IMR-90 (cell line): ENCODE results near the gene HCN3. TPM values are rescaled to one million over a fixed set of nuclear protein-coding genes. Genes with fewer than 3 reads are reported as not detected.

Experiments
- ATAC-seq: fragments of 200-7000 bp; cut with Tn5 transposase; 2 replicates; pipeline ENCODE4 v1.9.1; 2020; ENCODE audit warnings: low read depth, mild to moderate bottlenecking, moderate library complexity
- BruUV-seq: library from RNA; stranded (reverse); fragments of 400-500 nt; replicated peaks from 2 replicates; lab custom pipeline; 2021; lab: Mats Ljungman, UMichigan
- CTCF ChIA-PET: fragments of 300-600 bp; formaldehyde crosslinking; extraction: SDS; loops from one replicate; lab custom pipeline; 2021; ENCODE audit warnings: antibody characterized with exemption; lab: Yijun Ruan, JAX
- POLR2A ChIA-PET: fragments of 300-600 bp; sonication (Branson Sonifier 250); formaldehyde crosslinking; loops from one replicate; lab custom pipeline; 2022; ENCODE audit warnings: antibody characterized with exemption; ENCODE audit not compliant: unreplicated experiment; lab: Charles Lee
- DNase-seq: peaks from one replicate; pipeline ENCODE4 v3.0.0; 2013
- H2AFZ ChIP-seq: replicated peaks from 2 replicates; pipeline ENCODE3; 2013; ENCODE audit warnings: low read length, mild to moderate bottlenecking; ENCODE audit not compliant: poor library complexity
- H2AK5ac ChIP-seq: 2 replicates; pipeline ENCODE4 v1.6.1; 2013; ENCODE audit warnings: low read depth, low read length, inconsistent platforms
- H2AK9ac ChIP-seq: replicated peaks from 2 replicates; pipeline ENCODE3; 2013; ENCODE audit warnings: mild to moderate bottlenecking, low read depth, low read length, moderate library complexity; ENCODE audit not compliant: poor library complexity
- H2BK120ac ChIP-seq: 2 replicates; pipeline ENCODE4 v1.6.1; 2013; ENCODE audit warnings: low read depth, low read length, inconsistent platforms
- H2BK15ac ChIP-seq: 3 replicates; pipeline ENCODE4 v1.6.1; 2013; ENCODE audit warnings: low read depth, low read length, inconsistent platforms
- H2BK20ac ChIP-seq: 2 replicates; pipeline ENCODE4 v1.6.1; 2013; ENCODE audit warnings: low read depth, mild to moderate bottlenecking, inconsistent platforms, low read length, moderate library complexity
- H2BK5ac ChIP-seq: 2 replicates; pipeline ENCODE4 v1.6.1; 2013; ENCODE audit warnings: mild to moderate bottlenecking, low read depth, low read length, inconsistent platforms; ENCODE audit not compliant: poor library complexity, severe bottlenecking
- H3K14ac ChIP-seq: replicated peaks from 2 replicates; pipeline ENCODE4 v1.6.1; 2013; ENCODE audit warnings: low read depth, low read length, inconsistent platforms
- H3K18ac ChIP-seq: 2 replicates; pipeline ENCODE4 v1.6.1; 2013; ENCODE audit warnings: low read depth, low read length, control low read depth
- H3K23ac ChIP-seq: 2 replicates; pipeline ENCODE4 v1.6.1; 2013; ENCODE audit warnings: low read depth, low read length, inconsistent platforms
- H3K27ac ChIP-seq: 2 replicates; pipeline ENCODE4 v1.5.1; 2013; ENCODE audit warnings: mild to moderate bottlenecking, control low read depth, low read length; ENCODE audit not compliant: insufficient read depth
- H3K27me3 ChIP-seq: 2 replicates; pipeline ENCODE4 v1.6.1; 2013; ENCODE audit warnings: low read length; ENCODE audit not compliant: control insufficient read depth, insufficient read depth
- H3K36me3 ChIP-seq: 2 replicates; pipeline ENCODE4 v1.6.1; 2013; ENCODE audit warnings: low read length, mixed read lengths; ENCODE audit not compliant: control insufficient read depth, insufficient read depth
- H3K4ac ChIP-seq: 2 replicates; pipeline ENCODE4 v1.6.1; 2013; ENCODE audit warnings: low read depth, low read length, inconsistent platforms
- H3K4me1 ChIP-seq: 2 replicates; pipeline ENCODE4 v1.6.1; 2013; ENCODE audit warnings: low read length, mixed read lengths; ENCODE audit not compliant: control insufficient read depth, insufficient read depth
- H3K4me2 ChIP-seq: 2 replicates; pipeline ENCODE4 v1.6.1; 2013; ENCODE audit warnings: low read depth, mild to moderate bottlenecking, control low read depth, low read length, moderate library complexity
- H3K4me3 ChIP-seq: 2 replicates; pipeline ENCODE4 v1.5.1; 2013; ENCODE audit warnings: low read depth, mild to moderate bottlenecking, control low read depth, low read length, moderate library complexity; ENCODE audit not compliant: insufficient read depth
- H3K56ac ChIP-seq: 2 replicates; pipeline ENCODE4 v1.6.1; 2013; ENCODE audit warnings: low read length, inconsistent platforms; ENCODE audit not compliant: insufficient read depth; ENCODE audit errors: extremely low read depth
- H3K79me1 ChIP-seq, 2 experiments: 2 replicates each; pipeline ENCODE4 v1.6.1; 2013; ENCODE audit warnings: low read length in 2 of 2, inconsistent platforms in 1 of 2, low read depth in 1 of 2
- H3K9ac ChIP-seq: 2 replicates; pipeline ENCODE4 v1.6.1; 2013; ENCODE audit warnings: low read depth, low read length, control low read depth
- H3K9me1 ChIP-seq: 2 replicates; pipeline ENCODE4 v1.6.1; 2013; ENCODE audit warnings: low read length, inconsistent platforms; ENCODE audit not compliant: insufficient read depth
- H3K9me3 ChIP-seq: 2 replicates; pipeline ENCODE4 v1.6.1; 2013; ENCODE audit warnings: low read length; ENCODE audit not compliant: control insufficient read depth, insufficient read depth
- H4K20me1 ChIP-seq: 2 replicates; pipeline ENCODE4 v1.6.1; 2013; ENCODE audit warnings: low read length, inconsistent platforms; ENCODE audit not compliant: insufficient read depth
- H4K5ac ChIP-seq: 2 replicates; pipeline ENCODE4 v1.6.1; 2013; ENCODE audit warnings: mild to moderate bottlenecking, low read depth, low read length, control low read depth
- H4K8ac ChIP-seq, 2 experiments: 2 replicates each; pipeline ENCODE4 v1.6.1; 2013; ENCODE audit warnings: low read depth in 2 of 2, low read length in 2 of 2, control low read depth in 1 of 2, inconsistent platforms in 1 of 2
- H4K91ac ChIP-seq: 2 replicates; pipeline ENCODE4 v1.6.1; 2013; ENCODE audit warnings: low read depth, low read length, inconsistent platforms; ENCODE audit not compliant: insufficient read depth
- CHD1 ChIP-seq: IDR thresholded peaks from 2 replicates; pipeline ENCODE4 v1.6.1; 2012; ENCODE audit warnings: low read depth, low read length, improper control_type of control experiment
- FOS ChIP-seq: fragments of 150-350 bp; IDR thresholded peaks from 2 replicates; pipeline ENCODE4 v1.6.1; 2016; ENCODE audit warnings: low read depth, low read length
- MAZ ChIP-seq: IDR thresholded peaks from 2 replicates; pipeline ENCODE4 v1.6.1; 2012; ENCODE audit warnings: low read depth, mild to moderate bottlenecking, low read length, improper control_type of control experiment, moderate library complexity, borderline replicate concordance
- MXI1 ChIP-seq: IDR thresholded peaks from 2 replicates; pipeline ENCODE4 v1.6.1; 2012; ENCODE audit warnings: low read depth, mild to moderate bottlenecking, low read length, moderate library complexity, borderline replicate concordance
- NFE2L2 ChIP-seq: fragments of 150-350 bp; IDR thresholded peaks from 2 replicates; pipeline ENCODE4 v1.6.1; 2016; ENCODE audit warnings: low read depth, mild to moderate bottlenecking, low read length
- RFX5 ChIP-seq: IDR thresholded peaks from 2 replicates; pipeline ENCODE4 v1.8.0; 2012; ENCODE audit warnings: low read depth, mild to moderate bottlenecking, low read length, moderate library complexity
- WGBS, 2 experiments: methylation state at CpG; one replicate each; pipeline versions ENCODE4 v1.1.5 to v1.1.7; 2013; ENCODE audit warnings: missing lambda C conversion rate in 2 of 2; ENCODE audit not compliant: insufficient read length in 1 of 2; ENCODE audit errors: extremely low coverage in 2 of 2; 5-methylcytosine and 5-hydroxymethylcytosine counted together
- dilution Hi-C: fragments of 300-500 bp; cut with HindIII; formaldehyde crosslinking; loops from one replicate; pipeline ENCODE4 v1.14.3; 2018; ENCODE audit warnings: low sequenced_read_pairs; ENCODE audit not compliant: unreplicated experiment
- in situ Hi-C: fragments of 300-500 bp; cut with MboI; formaldehyde crosslinking; loops from 3 replicates; pipeline ENCODE4 v1.14.3; 2019; ENCODE audit warnings: low sequenced_read_pairs, inconsistent platforms, mixed read lengths
- intact Hi-C: fragments of 100-400 bp; cut with micrococcal nuclease; formaldehyde crosslinking; loops from 2 replicates; pipeline ENCODE4 v1.10.0; 2022
- polyA plus RNA-seq, 3 experiments: library from polyadenylated mRNA; depleted of rRNA; stranded (reverse); fragments of >200 nt; gene quantifications; 2 replicates each; pipeline ENCODE4 v1.2.3, GENCODE V29; 2012; ENCODE audit warnings: low replicate concordance in 1 of 3
- total RNA-seq: library from RNA; depleted of rRNA; stranded (reverse); fragments of >200 nt; gene quantifications from 2 replicates; pipeline ENCODE4 v1.2.3, GENCODE V29; 2012

The HCN3 gene
- total and polyA plus RNA-seq, 2 of the 4 experiments (the other 2 are of a cell fraction), result 0.36 to 2.7 TPM

GRCh38 chr1:155316922-155317321 lies 39.7 kb downstream of the HCN3 start:
- no peak overlapping the region for H2AFZ ChIP-seq
- no peak overlapping the region for H3K27ac ChIP-seq
- peaks cover 26% of the 10 kb centered on the region for H3K36me3 ChIP-seq
- no peak overlapping the region for H2BK5ac ChIP-seq
- H2AK5ac ChIP-seq, result no peak overlapping the region
- no peak overlapping the region for H2BK15ac ChIP-seq
- no peaks in the 10 kb centered on the region for H3K27me3 ChIP-seq
- no peak overlapping the region for H3K14ac ChIP-seq
- intact Hi-C loops, result no loop called here
- H3K23ac ChIP-seq, result no peak overlapping the region
- WGBS, 2 experiments, result no CpG with 5 or more reads among the region's 3 CpGs
- no TSS peak for BruUV-seq
- dilution Hi-C loops, result no loop called here
- peaks cover 6% of the 10 kb centered on the region; the same call in 1 of the 2 replicates for H3K4me1 ChIP-seq
- H4K20me1 ChIP-seq, result no peaks in the 10 kb centered on the region
- DNase-seq (no peak), ATAC-seq (no peak)
- in situ Hi-C loops, result loop anchor here (5.0 kb wide), 1 partner anchor 40 kb away; the partner anchor contains the start of gene HCN3
- H3K9me1 ChIP-seq, result peaks cover 10% of the 10 kb centered on the region; the same call in 1 of the 2 replicates
- H3K4me2 ChIP-seq, result no peak overlapping the region
- no peak overlapping the region for H2AK9ac ChIP-seq
- TF ChIP-seq NFE2L2 (no peak), FOS (no peak), MAZ (no peak), CHD1 (no peak), RFX5 (no peak), MXI1 (no peak)
- H2BK20ac ChIP-seq, result no peak overlapping the region
- no peak overlapping the region for H3K18ac ChIP-seq
- no peak overlapping the region for H4K5ac ChIP-seq
- no peak overlapping the region for H3K4ac ChIP-seq
- H4K8ac ChIP-seq, result no peak overlapping the region
- H3K9ac ChIP-seq, result no peak overlapping the region
- H3K4me3 ChIP-seq, result no peak overlapping the region
- no peak overlapping the region for H3K56ac ChIP-seq
- no peak overlapping the region for H2BK120ac ChIP-seq
- no peak overlapping the region for H4K91ac ChIP-seq
- no peaks in the 10 kb centered on the region for H3K9me3 ChIP-seq
- CTCF ChIA-PET, result interaction anchor here (0.9 kb wide), 1 partner anchor 9 kb away, joined by 3 read pairs; no protein-coding TSS in a partner anchor
- peaks cover 5 to 55% of the 10 kb centered on the region in 2 experiments for H3K79me1 ChIP-seq
- POLR2A ChIA-PET, result no interaction called here
